Astrocyte (in vitro differentiated cells and primary cell): ENCODE data around the gene SBF2. TPM values are rescaled to one million over a fixed set of nuclear protein-coding genes. Genes with fewer than 3 reads are reported as not detected.

ENCODE experiments used
- DNase-seq: peaks from one replicate; pipeline ENCODE4 v3.0.0-alpha.2; 2010; ENCODE audit warnings: low read depth
- FAIRE-seq: peaks from 2 replicates; lab custom pipeline; 2011; peaks lifted over from hg19 to GRCh38; lab: Jason Lieb, UNC
- H2AFZ ChIP-seq: 2 replicates; pipeline ENCODE4 v1.6.0; 2012; ENCODE audit warnings: low read depth, low read length, inconsistent platforms
- H3K27ac ChIP-seq: 2 replicates; pipeline ENCODE4 v1.5.1; 2011; ENCODE audit warnings: low read depth, low read length, inconsistent platforms
- H3K27me3 ChIP-seq: 2 replicates; pipeline ENCODE4 v1.6.0; 2011; ENCODE audit warnings: low read length, inconsistent platforms; ENCODE audit not compliant: insufficient read depth
- H3K36me3 ChIP-seq: 2 replicates; pipeline ENCODE4 v1.5.1; 2011; ENCODE audit warnings: low read length, inconsistent platforms; ENCODE audit not compliant: insufficient read depth
- H3K4me1 ChIP-seq: 2 replicates; pipeline ENCODE4 v1.5.1; 2011; ENCODE audit warnings: low read length, inconsistent platforms; ENCODE audit not compliant: insufficient read depth
- H3K4me2 ChIP-seq: 2 replicates; pipeline ENCODE4 v1.6.0; 2012; ENCODE audit warnings: low read length, inconsistent platforms
- H3K4me3 ChIP-seq: 2 replicates; pipeline ENCODE4 v1.5.1; 2011; ENCODE audit warnings: low read depth, mild to moderate bottlenecking, low read length, inconsistent platforms; ENCODE audit not compliant: insufficient read depth
- H3K79me2 ChIP-seq: 2 replicates; pipeline ENCODE4 v1.6.0; 2012; ENCODE audit warnings: mild to moderate bottlenecking, low read length, inconsistent platforms; ENCODE audit not compliant: insufficient read depth
- H3K9ac ChIP-seq: 2 replicates; pipeline ENCODE4 v1.6.0; 2012; ENCODE audit warnings: mild to moderate bottlenecking, low read length, inconsistent platforms
- H3K9me3 ChIP-seq: 2 replicates; pipeline ENCODE4 v1.5.1; 2012; ENCODE audit warnings: low read depth, mild to moderate bottlenecking, low read length, inconsistent platforms; ENCODE audit not compliant: insufficient read depth
- H4K20me1 ChIP-seq: 2 replicates; pipeline ENCODE4 v1.6.0; 2012; ENCODE audit warnings: low read length, inconsistent platforms; ENCODE audit not compliant: insufficient read depth
- H3K27ac Mint-ChIP-seq: one replicate; pipeline ENCODE4 v1.8.0; 2021; ENCODE audit warnings: mild to moderate bottlenecking, mixed read lengths; ENCODE audit not compliant: unreplicated experiment
- H3K27me3 Mint-ChIP-seq: one replicate; pipeline ENCODE4 v1.8.0; 2021; ENCODE audit warnings: low read depth, mixed read lengths; ENCODE audit not compliant: unreplicated experiment
- H3K36me3 Mint-ChIP-seq: one replicate; pipeline ENCODE4 v1.8.0; 2021; ENCODE audit warnings: low read depth, mixed read lengths; ENCODE audit not compliant: unreplicated experiment
- H3K4me1 Mint-ChIP-seq: one replicate; pipeline ENCODE4 v1.8.0; 2021; ENCODE audit warnings: low read depth, mixed read lengths; ENCODE audit not compliant: unreplicated experiment
- H3K4me3 Mint-ChIP-seq: one replicate; pipeline ENCODE4 v1.8.0; 2021; ENCODE audit warnings: mild to moderate bottlenecking, moderate library complexity, mixed read lengths; ENCODE audit not compliant: unreplicated experiment
- H3K9me3 Mint-ChIP-seq: one replicate; pipeline ENCODE4 v1.8.0; 2021; ENCODE audit warnings: mild to moderate bottlenecking, mixed read lengths; ENCODE audit not compliant: unreplicated experiment
- CTCF ChIP-seq: IDR thresholded peaks from 2 replicates; pipeline ENCODE4 v1.5.1; 2011; ENCODE audit warnings: low read depth, mild to moderate bottlenecking, inconsistent platforms, low read length, moderate library complexity; ENCODE audit not compliant: insufficient read depth
- EZH2 ChIP-seq: IDR thresholded peaks from 2 replicates; pipeline ENCODE4 v1.6.1; 2012; ENCODE audit warnings: mild to moderate bottlenecking, low read length, inconsistent platforms; ENCODE audit not compliant: insufficient read depth
- total RNA-seq: library from RNA; stranded (reverse); gene quantifications from 2 replicates; pipeline ENCODE4 v1.2.1, GENCODE V29; 2021

Gene SBF2
- total RNA-seq, 1 donor from 2014 or later: 50.0 TPM

DNA sequence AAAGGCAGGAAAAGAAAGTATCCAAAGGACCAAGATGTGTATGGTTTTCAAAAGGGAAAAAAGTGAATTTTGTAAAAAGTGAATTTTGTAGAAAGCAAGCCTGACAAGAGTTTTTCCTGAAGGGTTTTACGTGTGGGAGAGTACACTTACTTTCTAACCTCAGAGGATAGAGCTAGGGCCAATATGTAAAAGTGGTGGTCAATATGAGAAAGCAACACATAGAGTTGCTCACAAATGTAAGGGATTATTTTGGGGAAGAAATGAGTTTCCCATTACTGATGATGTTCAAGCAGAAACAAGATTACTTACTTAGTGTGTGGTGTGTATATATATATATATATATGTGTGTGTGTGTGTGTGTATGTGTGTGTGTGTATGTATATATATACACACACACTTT, 467.6 kb downstream of the SBF2 start:
- Histone ChIP-seq H3K36me3 (no peaks in the 10 kb centered on the region), H3K27me3 (no peaks in the 10 kb centered on the region), H3K27ac (no peak overlapping the region), H3K79me2 (no peaks in the 10 kb centered on the region), H3K9ac (no peak overlapping the region), H3K9me3 (no peaks in the 10 kb centered on the region), H3K4me2 (no peak overlapping the region), H3K4me3 (no peak overlapping the region), H3K4me1 (peaks cover under 1% of the 10 kb centered on the region), H2AFZ (no peak overlapping the region), H4K20me1 (no peaks in the 10 kb centered on the region)
- H3K4me3 Mint-ChIP-seq: no peak overlapping the region
- no peaks in the 10 kb centered on the region for H3K27me3 Mint-ChIP-seq
- no peak for TF ChIP-seq CTCF
- H3K36me3 Mint-ChIP-seq: peaks cover 3% of the 10 kb centered on the region
- H3K9me3 Mint-ChIP-seq: no peaks in the 10 kb centered on the region
- DNase-seq (no peak), FAIRE-seq (no peak)
- no peak overlapping the region for H3K27ac Mint-ChIP-seq
- peaks cover 17% of the 10 kb centered on the region for H3K4me1 Mint-ChIP-seq

- no peak for DNase-seq
Observed at GRCh38 chr11:9825895-9826294, 468.1 kb downstream of the SBF2 start.

GRCh38 chr11:9825315-9825714, 468.7 kb downstream of the SBF2 start:
- Mint-ChIP-seq H3K4me3 (no peak overlapping the region), H3K4me1 (peaks cover 19% of the 10 kb centered on the region), H3K27ac (no peak overlapping the region), H3K27me3 (no peaks in the 10 kb centered on the region), H3K36me3 (peaks cover 5% of the 10 kb centered on the region), H3K9me3 (no peaks in the 10 kb centered on the region)
- peak; percentile 34 for FAIRE-seq
- Histone ChIP-seq H4K20me1 (no peaks in the 10 kb centered on the region), H2AFZ (no peak overlapping the region), H3K4me3 (no peak overlapping the region), H3K36me3 (no peaks in the 10 kb centered on the region), H3K27me3 (no peaks in the 10 kb centered on the region), H3K4me1 (peaks cover 4% of the 10 kb centered on the region), H3K27ac (no peak overlapping the region), H3K9ac (no peak overlapping the region), H3K9me3 (no peaks in the 10 kb centered on the region), H3K79me2 (no peaks in the 10 kb centered on the region), H3K4me2 (no peak overlapping the region)
- TF ChIP-seq EZH2: no peak
- no peak for DNase-seq

More at GRCh38 chr11:9825895-9826294, 468.1 kb downstream of the SBF2 start:
- FAIRE-seq: no peak
- Mint-ChIP-seq H3K9me3 (no peaks in the 10 kb centered on the region), H3K27ac (no peak overlapping the region), H3K4me3 (no peak overlapping the region), H3K36me3 (peaks cover 2% of the 10 kb centered on the region), H3K27me3 (no peaks in the 10 kb centered on the region), H3K4me1 (peaks cover 17% of the 10 kb centered on the region)
- H2AFZ ChIP-seq: no peak overlapping the region
- no peaks in the 10 kb centered on the region for H3K79me2 ChIP-seq
- H3K4me2 ChIP-seq: no peak overlapping the region
- H3K27me3 ChIP-seq: no peaks in the 10 kb centered on the region
- H3K36me3 ChIP-seq: no peaks in the 10 kb centered on the region
- no peak overlapping the region for H3K4me3 ChIP-seq
- TF ChIP-seq EZH2 (no peak), CTCF (no peak)
- no peak overlapping the region for H3K27ac ChIP-seq
- H4K20me1 ChIP-seq: no peaks in the 10 kb centered on the region
- no peak overlapping the region for H3K9ac ChIP-seq
- H3K9me3 ChIP-seq: no peaks in the 10 kb centered on the region
- H3K4me1 ChIP-seq: peaks cover 4% of the 10 kb centered on the region
